ENCODE data around the gene PPP1R3F.
"Not testable (repeated sequence)": the region's sequence is repeated elsewhere in the genome, so short reads cannot be mapped to it uniquely, and the experiment has no call there.

GRCh38 chrX:49323735-49324134, 54.1 kb downstream of the PPP1R3F start:
- TF ChIP-seq CTCF (IDR thresholded peaks at IDR 0.05; ENCODE audit: insufficient read depth, low read depth, low read length); EZH2 (IDR thresholded peaks at IDR 0.05; ENCODE audit: insufficient read depth, low read length): not testable (repeated sequence)
